PC-3 (cell line): ENCODE data around the gene NFIL3. TPM values are rescaled to one million over a fixed set of nuclear protein-coding genes. Genes with fewer than 3 reads are reported as not detected.
A peak's percentile ranks its signal among the peaks of the same experiment; 100 is the strongest.

Experiments used
- ATAC-seq: fragments of 200-7000 bp; cut with Tn5 transposase; 2 replicates; pipeline ENCODE4 v1.9.1; 2020; ENCODE audit warnings: mild to moderate bottlenecking, moderate library complexity
- BruUV-seq: library from RNA; stranded (reverse); fragments of 400-500 nt; replicated peaks from 2 replicates; lab custom pipeline; 2021; lab: Mats Ljungman, UMichigan
- CTCF ChIA-PET: fragments of 300-600 bp; sonication (Branson Sonifier 250); formaldehyde crosslinking; loops from one replicate; lab custom pipeline; 2022; ENCODE audit warnings: antibody characterized with exemption; lab: Charles Lee
- POLR2A ChIA-PET: fragments of 300-600 bp; sonication (Branson Sonifier 250); formaldehyde crosslinking; loops from one replicate; lab custom pipeline; 2022; ENCODE audit warnings: antibody characterized with exemption; ENCODE audit not compliant: unreplicated experiment; lab: Charles Lee
- DNase-seq: peaks from one replicate; pipeline ENCODE4 v3.0.0-alpha.2; 2015
- H2AFZ ChIP-seq: fragments of 300-600 bp; sonication (generic); 2 replicates; pipeline ENCODE4 v1.6.0; 2016; ENCODE audit warnings: antibody characterized with exemption, low read length
- H3F3A ChIP-seq: fragments of 300-600 bp; sonication (generic); one replicate; pipeline ENCODE4 v1.6.0; 2017; ENCODE audit warnings: antibody characterized with exemption, low read length, control low read depth, mild to moderate bottlenecking; ENCODE audit not compliant: unreplicated experiment
- H3K27ac ChIP-seq: fragments of 300-600 bp; sonication (generic); 2 replicates; pipeline ENCODE4 v1.5.1; 2016; ENCODE audit warnings: mild to moderate bottlenecking, low read length
- H3K27me3 ChIP-seq: fragments of 300-600 bp; sonication (generic); 2 replicates; pipeline ENCODE4 v1.6.1; 2016; ENCODE audit warnings: low read length, mixed read lengths
- H3K36me3 ChIP-seq: fragments of 300-600 bp; sonication (generic); 2 replicates; pipeline ENCODE4 v1.6.1; 2016; ENCODE audit warnings: low read depth, mixed run types, low read length, mixed read lengths
- H3K4me1 ChIP-seq: fragments of 300-600 bp; sonication (generic); 2 replicates; pipeline ENCODE4 v1.5.1; 2016; ENCODE audit warnings: low read length; ENCODE audit not compliant: insufficient read depth
- H3K4me2 ChIP-seq: fragments of 300-600 bp; sonication (generic); 2 replicates; pipeline ENCODE4 v1.6.0; 2016; ENCODE audit warnings: low read length
- H3K4me3 ChIP-seq: fragments of 300-600 bp; sonication (generic); 2 replicates; pipeline ENCODE4 v1.5.1; 2016; ENCODE audit warnings: mild to moderate bottlenecking, low read length, mixed read lengths
- H3K79me2 ChIP-seq: fragments of 300-600 bp; sonication (generic); 2 replicates; pipeline ENCODE4 v1.6.1; 2017; ENCODE audit warnings: low read length, mixed read lengths
- H3K9ac ChIP-seq: fragments of 300-600 bp; sonication (generic); 2 replicates; pipeline ENCODE4 v1.6.0; 2016; ENCODE audit warnings: mild to moderate bottlenecking, low read length
- H3K9me2 ChIP-seq: fragments of 300-600 bp; sonication (generic); replicated peaks from 2 replicates; pipeline ENCODE4 v1.6.1; 2016; ENCODE audit warnings: mixed run types, low read length, mixed read lengths
- H3K9me3 ChIP-seq: fragments of 300-600 bp; sonication (generic); 2 replicates; pipeline ENCODE4 v1.6.1; 2016; ENCODE audit warnings: low read length, mixed read lengths
- H4K20me1 ChIP-seq: fragments of 300-600 bp; sonication (generic); 2 replicates; pipeline ENCODE4 v1.6.1; 2016; ENCODE audit warnings: low read length, mixed read lengths
- CTCF ChIP-seq: fragments of 300-600 bp; sonication (generic); conservative IDR thresholded peaks from 2 replicates; pipeline ENCODE4 v1.5.1; 2017; ENCODE audit warnings: antibody characterized with exemption, low read depth, mild to moderate bottlenecking, low read length
- EZH2 ChIP-seq: fragments of 300-600 bp; sonication (generic); IDR thresholded peaks from one replicate; pipeline ENCODE4 v1.6.1; 2017; ENCODE audit warnings: antibody characterized with exemption, mild to moderate bottlenecking, low read length; ENCODE audit not compliant: unreplicated experiment
- EZH2phosphoT487 ChIP-seq: fragments of 300-600 bp; sonication (generic); IDR thresholded peaks from 2 replicates; pipeline ENCODE4 v1.6.1; 2018; ENCODE audit warnings: mild to moderate bottlenecking, antibody characterized with exemption, low read length, borderline replicate concordance
- intact Hi-C: fragments of 100-400 bp; cut with micrococcal nuclease; formaldehyde crosslinking; loops from 2 replicates; pipeline ENCODE4 v1.9.0; 2023
- total RNA-seq: library from RNA; depleted of rRNA; stranded (reverse); fragments of >200 nt; gene quantifications from 2 replicates; pipeline ENCODE4 v1.2.3, GENCODE V29; 2014

NFIL3 gene
- total RNA-seq, 1 experiment from 2014 or later: 5.4 TPM

GRCh38 chr9:91361291-91362050, 62.2 kb downstream of the NFIL3 start, which contains the start of gene AUH:
Gene AUH, minus strand, starts transcription at chr9:91361918. Its CDS starts 29 bp downstream, at chr9:91361889.
- H3F3A ChIP-seq: no peaks in the 10 kb centered on the region
- H3K4me3 ChIP-seq: peak within 1 kb of the TSS; percentile 85
- no peaks in the 10 kb centered on the region for H4K20me1 ChIP-seq
- peak within 1 kb of the TSS; percentile 91 for H3K4me2 ChIP-seq
- no peaks in the 10 kb centered on the region for H3K9me2 ChIP-seq
- DNase-seq (peak; percentile 71), ATAC-seq (peak; percentile 94)
- H3K9ac ChIP-seq: peak within 1 kb of the TSS; percentile 82
- H3K27ac ChIP-seq: peak within 1 kb of the TSS; percentile 32; the same call in 1 of the 2 replicates
- no TSS peak for BruUV-seq
- intact Hi-C loops: loop anchor here (5.0 kb wide), 1 partner anchor 61 kb away; the partner anchor contains the start of gene NFIL3
- no peaks in the 10 kb centered on the region for H3K27me3 ChIP-seq
- H3K9me3 ChIP-seq: no peaks in the 10 kb centered on the region
- CTCF ChIA-PET: interaction anchor here (0.7 to 1.1 kb wide), 2 partner anchors 272 to 366 kb away, joined by 3 read pairs; no protein-coding TSS in a partner anchor
- peaks cover 50% of the 10 kb centered on the region for H3K79me2 ChIP-seq
- no peak for TF ChIP-seq EZH2
- TF ChIP-seq CTCF: no peak
- no peak for TF ChIP-seq EZH2phosphoT487
- peaks cover 13% of the 10 kb centered on the region for H3K4me1 ChIP-seq
- peak within 1 kb of the TSS; percentile 90 for H2AFZ ChIP-seq
- POLR2A ChIA-PET: interaction anchor here (0.5 to 0.9 kb wide), 3 partner anchors 47 to 63 kb away, joined by 3 to 13 read pairs (median 10); partner anchors contain the start of gene NFIL3
- no peaks in the 10 kb centered on the region for H3K36me3 ChIP-seq

GRCh38 chr9:91360551-91361290, 62.9 kb downstream of the NFIL3 start:
- no peak overlapping the region; the same call in 1 of the 2 replicates for H3K27ac ChIP-seq
- H3K4me2 ChIP-seq: peak overlapping the region; percentile 91
- peak overlapping the region; percentile 89; the same call in 1 of the 2 replicates for H2AFZ ChIP-seq
- peak overlapping the region; percentile 85 for H3K4me3 ChIP-seq
- DNase-seq: no peak
- intact Hi-C loops: loop anchor here (5.0 kb wide), 1 partner anchor 62 kb away; the partner anchor contains the start of gene NFIL3
- no peak for TF ChIP-seq EZH2
- TF ChIP-seq EZH2phosphoT487: no peak
- TF ChIP-seq CTCF: no peak
- H3K27me3 ChIP-seq: no peaks in the 10 kb centered on the region
- H3K79me2 ChIP-seq: peaks cover 51% of the 10 kb centered on the region
- POLR2A ChIA-PET: interaction anchor here (0.7 to 0.9 kb wide), 2 partner anchors 61 to 63 kb away, joined by 10 to 13 read pairs; partner anchors contain the start of gene NFIL3
- peak overlapping the region; percentile 82 for H3K9ac ChIP-seq
- H3K4me1 ChIP-seq: peaks cover 13% of the 10 kb centered on the region
- no peaks in the 10 kb centered on the region for H3K9me2 ChIP-seq
- CTCF ChIA-PET: interaction anchor here (0.6 to 1.1 kb wide), 4 partner anchors 34 to 366 kb away, joined by 3 to 4 read pairs (median 3); no protein-coding TSS in a partner anchor
- no peaks in the 10 kb centered on the region for H3F3A ChIP-seq
- TSS peak; percentile 38 for BruUV-seq
- H4K20me1 ChIP-seq: no peaks in the 10 kb centered on the region
- no peaks in the 10 kb centered on the region for H3K36me3 ChIP-seq
- peak; percentile 25; the same call in 1 of the 2 replicates for ATAC-seq
- H3K9me3 ChIP-seq: no peaks in the 10 kb centered on the region
